H4 (cell line): ENCODE data around the gene AUH. TPM values are rescaled to one million over a fixed set of nuclear protein-coding genes. Genes with fewer than 3 reads are reported as not detected.
A peak's percentile ranks its signal among the peaks of the same experiment; 100 is the strongest.
"Not testable (repeated sequence)": the region's sequence is repeated elsewhere in the genome, so short reads cannot be mapped to it uniquely, and the experiment has no call there.

Source experiments
- DNase-seq: peaks from one replicate; pipeline ENCODE4 v3.0.0-alpha.2; 2015; ENCODE audit warnings: low spot score
- total RNA-seq: library from RNA; depleted of rRNA; stranded (reverse); fragments of >200 nt; shearing (Covaris generic); gene quantifications from 2 replicates; pipeline ENCODE4 v1.2.3, GENCODE V29; 2014

The AUH gene
- total RNA-seq, 1 experiment from 2014 or later = 12.9 TPM

- no peak for DNase-seq
These were observed 152.9 kb downstream of the AUH start for GRCh38 chr9:91208837-91209236.

DNA sequence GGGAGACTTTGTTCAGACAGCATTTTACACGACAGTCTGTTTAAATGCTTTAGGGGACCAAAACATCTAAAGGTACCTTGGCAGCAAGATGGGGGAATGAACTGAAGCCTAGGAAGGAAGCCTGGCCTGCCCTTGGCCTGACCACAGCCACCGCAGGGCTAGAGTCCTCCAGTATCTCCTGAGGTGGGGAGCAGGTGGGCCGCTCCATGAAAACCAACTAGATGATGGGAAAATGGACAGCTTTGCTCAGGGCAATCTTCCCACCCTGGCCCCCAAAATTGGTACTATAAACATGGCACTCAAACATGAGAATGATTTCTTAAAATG lies 153.3 kb downstream of the AUH start:
- DNase-seq = no peak

- peak; percentile 55 for DNase-seq
These were observed 153.8 kb downstream of the AUH start for GRCh38 chr9:91207729-91208418.

DNA sequence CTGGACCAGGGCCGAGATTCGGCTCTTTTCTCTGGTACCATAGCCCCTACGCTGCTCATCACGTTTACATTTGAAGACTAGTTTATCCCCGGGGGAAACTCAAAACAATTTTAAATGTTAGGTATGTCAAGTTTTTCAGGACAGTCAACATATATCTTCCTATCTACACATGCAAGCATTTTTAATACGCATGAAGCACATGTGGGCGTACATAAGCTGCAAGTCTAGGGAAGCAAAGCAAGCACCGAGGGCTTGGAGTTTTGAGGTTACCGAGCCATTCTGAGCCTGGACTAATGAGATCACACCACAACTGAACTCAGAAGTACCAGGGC lies 154.4 kb downstream of the AUH start:
- no peak for DNase-seq

GRCh38 chr9:91206806-91207205 lies 154.9 kb downstream of the AUH start:
- DNase-seq = no peak

- no peak for DNase-seq
These were observed 158.9 kb downstream of the AUH start for GRCh38 chr9:91202736-91203283.

DNA sequence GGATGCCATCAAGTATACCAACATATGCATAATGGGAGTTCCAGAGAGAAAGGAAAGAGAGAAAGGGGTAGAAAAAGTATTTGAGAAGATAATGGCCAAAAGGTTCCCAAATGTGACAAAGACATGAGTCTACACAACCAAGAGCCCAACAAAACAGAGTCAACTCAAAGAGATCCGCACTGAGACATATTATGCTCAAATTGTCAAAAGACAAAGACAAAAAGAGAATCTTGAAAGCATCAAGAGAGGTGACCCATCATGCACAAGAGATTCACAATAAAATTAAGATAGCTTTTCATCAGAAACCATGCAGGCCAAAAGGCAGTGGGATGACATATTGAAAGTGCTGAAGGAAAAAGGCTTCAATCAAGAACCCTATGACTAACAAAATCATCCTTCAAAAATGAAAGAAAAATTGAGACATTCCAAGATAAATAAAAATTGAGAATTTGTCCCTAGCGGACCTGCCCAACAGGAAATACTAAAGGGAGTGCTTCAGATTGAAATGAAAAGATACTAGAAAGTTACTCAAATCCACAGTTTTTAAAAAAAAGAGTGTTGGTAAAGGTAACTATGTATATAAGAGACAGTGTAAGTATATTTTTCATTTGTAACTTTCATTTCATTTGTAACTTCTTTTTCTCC lies 160.9 kb downstream of the AUH start:
- DNase-seq = no peak

DNA sequence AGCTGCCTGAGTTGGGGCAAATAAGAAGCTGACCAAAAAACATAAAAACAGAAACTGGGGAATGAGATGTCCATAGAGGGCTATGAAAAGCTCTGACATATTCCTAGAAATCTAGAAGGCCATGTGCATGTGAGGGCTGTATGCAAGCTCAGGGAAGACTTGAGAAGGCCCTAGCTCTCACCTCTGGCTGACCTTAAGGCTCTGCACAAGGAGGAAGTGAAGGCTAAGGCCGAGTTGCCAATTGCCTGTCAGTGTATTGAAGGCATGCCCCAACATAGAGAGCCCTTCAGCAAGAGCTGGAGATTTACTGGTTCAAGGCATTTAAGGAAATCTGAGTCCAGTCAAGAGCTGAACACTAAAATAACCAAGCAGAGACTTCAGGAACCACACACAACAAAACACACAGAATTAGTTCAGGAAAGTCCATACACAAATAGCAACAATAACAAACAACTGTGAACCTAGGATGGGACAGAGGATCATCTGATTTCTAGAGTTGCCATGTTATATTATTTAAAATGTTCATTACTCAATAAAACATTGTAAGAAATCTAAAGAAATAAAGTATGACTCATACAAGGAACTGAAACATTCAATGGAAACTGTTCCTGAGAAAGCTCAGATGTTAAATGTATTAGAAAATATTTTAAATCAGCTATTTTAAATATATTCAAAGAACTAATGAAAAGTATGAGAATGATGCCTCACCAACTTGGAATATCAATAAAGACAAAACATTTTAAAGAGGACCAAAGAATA lies 161.8 kb downstream of the AUH start:
- DNase-seq = no peak

- DNase-seq = not testable (repeated sequence)
These were observed 162.8 kb downstream of the AUH start for GRCh38 chr9:91198881-91199280.

GRCh38 chr9:91198405-91198804 lies 163.3 kb downstream of the AUH start:
- DNase-seq = no peak

DNA sequence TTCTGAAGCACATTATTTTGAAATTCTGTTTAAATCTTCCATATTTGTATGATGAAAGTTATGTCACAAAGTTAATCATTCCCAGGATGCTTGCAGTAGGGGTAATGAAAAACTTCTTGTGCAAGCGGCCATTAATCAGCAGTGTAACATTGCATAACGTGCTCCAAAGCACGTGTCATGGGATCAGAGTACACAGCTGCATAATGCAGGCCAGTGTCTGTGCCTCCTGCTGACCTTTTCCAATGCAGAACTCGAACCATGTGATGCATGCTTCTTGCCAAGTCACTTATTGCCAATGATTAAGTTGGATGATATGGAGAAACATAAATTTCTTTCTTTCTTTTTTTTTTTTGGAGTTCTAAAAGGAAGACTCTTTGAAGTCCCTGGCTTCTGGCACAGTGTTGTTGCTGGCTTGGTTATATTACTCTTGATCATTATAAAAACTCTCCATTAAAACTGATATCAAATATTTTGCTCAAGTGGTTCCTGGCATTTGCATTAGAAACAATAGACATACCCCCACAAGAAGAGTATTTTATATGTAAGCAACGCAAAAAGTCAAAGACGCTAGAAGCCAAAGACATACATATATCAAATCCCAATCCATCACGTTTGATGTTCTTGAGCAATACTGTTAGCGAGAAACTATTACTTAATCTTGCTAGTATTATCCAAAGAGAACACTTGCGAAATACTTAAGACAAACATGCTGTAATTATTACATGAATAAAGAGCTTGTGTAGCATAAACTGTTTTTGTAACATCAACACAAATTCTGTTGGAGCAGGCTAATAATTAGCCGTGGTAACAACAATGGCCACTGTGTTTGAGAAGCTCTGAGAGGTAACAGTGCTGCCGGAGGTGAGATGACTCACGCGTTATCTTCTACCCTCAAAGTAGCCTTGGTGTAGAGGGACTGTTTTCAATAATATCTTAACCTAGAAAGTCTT lies 164.2 kb downstream of the AUH start:
- peak; percentile 87 for DNase-seq

GRCh38 chr9:91196103-91196950 lies 165.4 kb downstream of the AUH start:
- DNase-seq = no peak

DNA sequence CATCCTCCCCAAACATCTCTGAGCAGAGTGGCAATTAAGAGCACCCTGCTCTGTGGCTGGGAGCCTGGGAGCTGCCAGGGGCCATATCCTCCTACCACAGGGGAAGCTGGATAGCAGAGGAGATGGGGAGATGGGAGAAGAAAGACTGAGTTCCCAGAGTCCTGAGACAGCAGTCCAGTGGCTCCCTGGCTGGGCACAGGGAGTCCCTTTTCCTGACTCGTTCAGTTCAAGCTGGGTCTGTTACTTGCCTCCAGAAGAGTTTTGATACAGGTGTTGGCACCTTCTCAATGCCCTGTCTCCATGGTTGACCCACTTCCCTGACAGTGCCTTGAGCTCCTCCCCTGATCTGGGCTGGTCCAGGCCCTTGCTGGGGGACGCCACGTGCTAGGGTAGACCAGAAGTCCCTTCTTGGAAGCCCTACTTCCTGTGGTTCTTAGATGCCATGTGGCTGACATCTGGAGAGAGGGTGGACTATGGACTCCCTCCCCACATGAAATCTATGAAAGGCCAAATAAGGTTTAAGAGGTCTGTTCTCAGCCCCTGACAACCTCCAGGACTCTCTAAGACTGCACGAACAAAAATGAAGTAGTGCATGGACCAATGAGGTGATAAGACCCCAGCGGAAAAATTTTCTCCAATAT lies 166.2 kb downstream of the AUH start:
- DNase-seq = no peak

GRCh38 chr9:91193658-91194391 lies 167.9 kb downstream of the AUH start:
- peak; percentile 85 for DNase-seq

DNA sequence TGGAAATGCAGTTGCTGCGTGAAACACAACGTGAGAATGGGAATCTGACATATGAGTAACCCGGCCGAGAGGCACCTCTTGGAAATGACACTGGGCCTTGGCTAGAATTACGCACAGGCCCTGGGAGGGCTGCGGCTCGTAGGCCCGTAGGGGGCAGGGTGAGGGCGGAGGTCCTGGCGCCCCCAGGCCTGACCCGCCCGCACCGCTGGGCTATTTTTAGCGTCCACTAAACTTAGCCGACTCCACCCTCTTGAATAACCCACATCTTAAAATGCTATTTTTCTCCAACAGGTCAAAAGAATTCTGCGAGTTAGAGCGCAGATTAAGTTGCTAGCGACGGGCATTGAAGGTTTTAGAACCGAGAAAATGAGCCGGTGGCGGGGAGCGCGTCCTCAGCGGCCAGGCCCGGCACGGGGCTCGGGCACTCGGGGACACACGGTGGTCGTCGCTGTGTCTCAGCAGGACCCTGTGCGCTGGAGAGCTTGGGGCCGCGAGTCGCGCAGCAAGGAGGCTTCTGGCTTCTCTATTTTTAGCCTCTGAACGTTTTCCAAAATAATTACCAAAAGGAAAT lies 168.5 kb downstream of the AUH start:
- DNase-seq = peak; percentile 99

DNA sequence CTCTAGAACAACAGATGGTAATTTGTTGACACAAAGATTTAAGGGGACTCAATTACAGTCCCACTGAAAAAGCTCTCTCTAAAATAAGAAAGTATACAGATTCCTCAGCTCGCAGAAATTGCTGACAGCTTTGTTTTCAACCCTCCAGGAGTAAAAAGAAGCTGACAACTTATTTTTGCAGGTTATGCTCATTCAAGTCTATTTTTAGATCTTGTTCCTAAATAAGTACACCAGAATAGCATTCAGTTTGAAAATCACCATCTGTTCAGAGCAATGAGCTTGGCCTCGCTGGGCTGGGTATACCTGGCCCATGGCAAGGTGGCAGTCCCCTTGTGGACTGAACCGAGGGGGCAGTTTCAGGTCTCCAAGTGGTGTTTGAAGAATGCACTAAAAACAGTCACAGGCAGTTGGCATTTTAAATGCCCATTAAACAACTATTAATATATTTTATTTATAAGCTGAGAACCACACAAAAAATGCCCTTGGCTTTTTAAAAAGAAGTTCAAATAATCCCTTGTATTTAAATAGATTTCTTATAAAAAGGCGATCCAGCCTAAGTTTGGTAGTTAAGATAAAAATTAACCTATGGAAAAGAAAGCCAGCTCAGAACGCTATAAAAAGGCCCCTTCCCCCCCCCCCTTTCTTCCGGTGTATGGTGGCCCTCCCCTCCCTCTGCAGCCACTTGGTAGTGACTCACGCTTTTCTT lies 169.2 kb downstream of the AUH start:
- DNase-seq = peak; percentile 24

- no peak for DNase-seq
These were observed 170.0 kb downstream of the AUH start for GRCh38 chr9:91191411-91192380.
